PC-9 (cell line): ENCODE data around the gene PSMC3IP. TPM values are rescaled to one million over a fixed set of nuclear protein-coding genes. Genes with fewer than 3 reads are reported as not detected.
"Not testable (repeated sequence)": the region's sequence is repeated elsewhere in the genome, so short reads cannot be mapped to it uniquely, and the experiment has no call there.

Experiments used
- BruUV-seq: library from RNA; stranded (reverse); fragments of 400-500 nt; replicated peaks from 2 replicates; lab custom pipeline; 2021; lab: Mats Ljungman, UMichigan
- CTCF ChIA-PET: fragments of 300-600 bp; sonication (Branson Sonifier 250); formaldehyde crosslinking; loops from one replicate; lab custom pipeline; 2022; ENCODE audit warnings: antibody characterized with exemption; lab: Charles Lee
- POLR2A ChIA-PET: fragments of 300-600 bp; sonication (Branson Sonifier 250); formaldehyde crosslinking; loops from one replicate; lab custom pipeline; 2022; ENCODE audit warnings: antibody characterized with exemption; ENCODE audit not compliant: unreplicated experiment; lab: Charles Lee
- DNase-seq, 2 experiments: peaks; one replicate each; pipeline versions ENCODE4 v3.0.0 to v3.0.0-alpha.2; 2015 to 2022; ENCODE audit warnings: mixed read lengths in 1 of 2
- H2AFZ ChIP-seq: fragments of 200-600 bp; sonication (generic); 2 replicates; pipeline ENCODE4 v1.8.1; 2017; ENCODE audit warnings: antibody characterized with exemption
- H3F3A ChIP-seq: fragments of 200-600 bp; sonication (generic); 2 replicates; pipeline ENCODE4 v1.8.1; 2017; ENCODE audit warnings: antibody characterized with exemption, mild to moderate bottlenecking, low read depth; ENCODE audit not compliant: insufficient read depth
- H3K27ac ChIP-seq: fragments of 200-600 bp; sonication (generic); 2 replicates; pipeline ENCODE4 v1.6.1; 2016; ENCODE audit warnings: mixed run types
- H3K27me3 ChIP-seq: fragments of 200-600 bp; sonication (generic); 2 replicates; pipeline ENCODE4 v1.6.1; 2016; ENCODE audit warnings: low read depth, mixed run types; ENCODE audit not compliant: insufficient read depth
- H3K36me3 ChIP-seq: fragments of 200-600 bp; sonication (generic); 2 replicates; pipeline ENCODE4 v1.6.1; 2016; ENCODE audit warnings: low read depth, mixed run types
- H3K4me1 ChIP-seq: fragments of 200-600 bp; sonication (generic); replicated peaks from 2 replicates; pipeline ENCODE4 v1.6.1; 2016; ENCODE audit warnings: mixed run types; ENCODE audit not compliant: insufficient read depth
- H3K4me2 ChIP-seq: fragments of 200-600 bp; sonication (generic); 2 replicates; pipeline ENCODE4 v1.6.1; 2017; ENCODE audit warnings: mixed run types
- H3K4me3 ChIP-seq: fragments of 200-600 bp; sonication (generic); 2 replicates; pipeline ENCODE4 v1.6.1; 2016; ENCODE audit warnings: mixed run types
- H3K79me2 ChIP-seq: fragments of 200-600 bp; sonication (generic); 2 replicates; pipeline ENCODE4 v1.6.1; 2017; ENCODE audit warnings: low read depth, mixed run types
- H3K9me2 ChIP-seq: fragments of 200-600 bp; sonication (generic); 2 replicates; pipeline ENCODE4 v1.8.1; 2017; ENCODE audit warnings: mild to moderate bottlenecking; ENCODE audit not compliant: insufficient read depth
- H3K9me3 ChIP-seq: fragments of 200-600 bp; sonication (generic); 2 replicates; pipeline ENCODE4 v1.8.1; 2016; ENCODE audit warnings: low read depth; ENCODE audit not compliant: insufficient read depth
- H4K20me1 ChIP-seq: fragments of 200-600 bp; sonication (generic); 2 replicates; pipeline ENCODE4 v1.8.1; 2017; ENCODE audit not compliant: insufficient read depth
- EZH2 ChIP-seq: fragments of 200-600 bp; sonication (generic); IDR thresholded peaks from 2 replicates; pipeline ENCODE4 v1.8.0; 2017; ENCODE audit warnings: antibody characterized with exemption, low read depth
- intact Hi-C: fragments of 100-400 bp; cut with micrococcal nuclease; formaldehyde crosslinking; loops from one replicate; pipeline ENCODE4 v1.10.0; 2022; ENCODE audit not compliant: unreplicated experiment
- total RNA-seq: library from RNA; stranded (reverse); gene quantifications from 2 replicates; pipeline ENCODE4 v1.2.3, GENCODE V29; 2021
- TF ChIP-seq, protein P1 (sequence below): fragments of 200-600 bp; sonication (generic); conservative IDR thresholded peaks from 2 replicates; pipeline ENCODE4 v1.6.1; 2017; ENCODE audit warnings: mixed run types, antibody characterized with exemption, mild to moderate bottlenecking, moderate library complexity

Gene PSMC3IP
- total RNA-seq, 1 experiment from 2014 or later, result 13.4 TPM

DNA sequence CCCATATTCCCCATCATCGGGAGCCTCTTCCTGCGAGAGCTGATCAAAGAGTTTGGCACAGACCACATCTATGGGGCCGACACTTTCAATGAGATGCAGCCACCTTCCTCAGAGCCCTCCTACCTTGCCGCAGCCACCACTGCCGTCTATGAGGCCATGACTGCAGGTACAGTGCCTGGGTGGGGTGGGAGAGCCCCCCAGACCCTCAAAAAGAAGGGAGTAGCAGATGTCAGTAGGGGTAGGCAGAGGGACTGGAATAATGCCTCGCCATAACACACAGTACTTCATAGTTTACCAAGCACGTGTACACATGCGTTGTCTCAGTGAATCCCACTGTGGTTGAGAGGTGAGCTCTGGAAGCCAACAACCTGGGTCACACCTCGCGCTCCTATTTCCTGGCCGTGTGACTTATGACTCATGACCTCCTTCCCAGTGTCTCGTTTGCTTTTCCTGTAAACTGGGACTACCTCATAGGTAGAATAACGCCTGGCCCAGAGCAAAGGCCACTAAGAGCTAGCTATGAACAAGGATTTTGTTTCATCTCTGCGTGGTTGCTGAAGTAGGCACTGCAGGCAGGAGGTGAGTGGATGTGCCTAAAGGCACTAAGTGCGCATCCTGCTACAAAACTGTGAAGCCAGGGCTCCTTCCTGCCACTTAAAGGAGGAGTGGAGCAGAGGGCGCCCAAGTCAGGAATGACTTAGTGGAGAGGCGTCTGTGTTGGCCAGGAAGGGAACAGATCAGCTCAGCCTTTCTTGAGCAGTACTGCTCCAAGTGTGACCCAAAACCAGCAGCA lies 36.3 kb downstream of the PSMC3IP start:
- Histone ChIP-seq H3K27me3 (no peaks in the 10 kb centered on the region), H3K9me3 (no peaks in the 10 kb centered on the region), H3K9me2 (no peaks in the 10 kb centered on the region), H3F3A (peaks cover 21% of the 10 kb centered on the region), H3K36me3 (peaks cover 6% of the 10 kb centered on the region; the same call in 1 of the 2 replicates), H3K4me1 (peaks cover 22% of the 10 kb centered on the region), H4K20me1 (no peaks in the 10 kb centered on the region), H3K79me2 (peaks cover 10% of the 10 kb centered on the region), H3K4me3 (no peak overlapping the region), H3K27ac (peak overlapping the region; percentile 48), H2AFZ (no peak overlapping the region), H3K4me2 (peak overlapping the region; percentile 31; the same call in 1 of the 2 replicates)
- POLR2A ChIA-PET, result interaction anchor here (0.6 kb wide), 2 partner anchors 67 to 187 kb away, joined by 4 to 6 read pairs; no protein-coding TSS in a partner anchor
- TF ChIP-seq, protein P1, sequence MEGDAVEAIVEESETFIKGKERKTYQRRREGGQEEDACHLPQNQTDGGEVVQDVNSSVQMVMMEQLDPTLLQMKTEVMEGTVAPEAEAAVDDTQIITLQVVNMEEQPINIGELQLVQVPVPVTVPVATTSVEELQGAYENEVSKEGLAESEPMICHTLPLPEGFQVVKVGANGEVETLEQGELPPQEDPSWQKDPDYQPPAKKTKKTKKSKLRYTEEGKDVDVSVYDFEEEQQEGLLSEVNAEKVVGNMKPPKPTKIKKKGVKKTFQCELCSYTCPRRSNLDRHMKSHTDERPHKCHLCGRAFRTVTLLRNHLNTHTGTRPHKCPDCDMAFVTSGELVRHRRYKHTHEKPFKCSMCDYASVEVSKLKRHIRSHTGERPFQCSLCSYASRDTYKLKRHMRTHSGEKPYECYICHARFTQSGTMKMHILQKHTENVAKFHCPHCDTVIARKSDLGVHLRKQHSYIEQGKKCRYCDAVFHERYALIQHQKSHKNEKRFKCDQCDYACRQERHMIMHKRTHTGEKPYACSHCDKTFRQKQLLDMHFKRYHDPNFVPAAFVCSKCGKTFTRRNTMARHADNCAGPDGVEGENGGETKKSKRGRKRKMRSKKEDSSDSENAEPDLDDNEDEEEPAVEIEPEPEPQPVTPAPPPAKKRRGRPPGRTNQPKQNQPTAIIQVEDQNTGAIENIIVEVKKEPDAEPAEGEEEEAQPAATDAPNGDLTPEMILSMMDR, result no peak
- no peak for TF ChIP-seq EZH2
- intact Hi-C loops, result no loop called here
- CTCF ChIA-PET, result no interaction called here
- BruUV-seq, result no TSS peak
- peak in 1 of 2 experiments; percentile 73 for DNase-seq

DNA sequence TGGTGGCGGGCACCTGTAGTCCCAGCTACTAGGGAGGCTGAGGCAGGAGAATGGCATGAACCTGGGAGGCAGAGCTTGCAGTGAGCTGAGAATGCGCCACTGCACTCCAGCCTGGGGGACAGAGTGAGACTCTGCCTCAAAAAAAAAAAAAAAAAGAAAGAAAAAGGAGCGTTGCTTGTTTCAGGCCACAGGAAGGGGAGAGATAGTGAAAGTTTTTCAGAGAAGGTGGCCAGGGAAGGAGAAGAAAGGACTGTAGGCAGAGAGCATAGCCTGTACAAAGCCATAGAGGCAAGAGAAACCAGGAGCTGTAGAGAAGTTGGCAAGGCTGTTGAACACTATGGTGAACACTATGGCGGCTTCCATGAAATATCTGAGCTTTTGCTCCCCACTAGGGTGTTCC lies 37.0 kb downstream of the PSMC3IP start:
- H3K9me2 ChIP-seq, H4K20me1 ChIP-seq, POLR2A ChIA-PET, H3K27me3 ChIP-seq, intact Hi-C loops, DNase-seq, H3K4me2 ChIP-seq, H2AFZ ChIP-seq, H3K9me3 ChIP-seq, CTCF ChIA-PET, H3K4me3 ChIP-seq, H3K36me3 ChIP-seq, BruUV-seq: not testable (repeated sequence)
- Histone ChIP-seq H3F3A (peaks cover 22% of the 10 kb centered on the region), H3K79me2 (peaks cover 10% of the 10 kb centered on the region), H3K27ac (peak overlapping the region; percentile 48; the same call in 1 of the 2 replicates), H3K4me1 (peaks cover 25% of the 10 kb centered on the region)

DNA sequence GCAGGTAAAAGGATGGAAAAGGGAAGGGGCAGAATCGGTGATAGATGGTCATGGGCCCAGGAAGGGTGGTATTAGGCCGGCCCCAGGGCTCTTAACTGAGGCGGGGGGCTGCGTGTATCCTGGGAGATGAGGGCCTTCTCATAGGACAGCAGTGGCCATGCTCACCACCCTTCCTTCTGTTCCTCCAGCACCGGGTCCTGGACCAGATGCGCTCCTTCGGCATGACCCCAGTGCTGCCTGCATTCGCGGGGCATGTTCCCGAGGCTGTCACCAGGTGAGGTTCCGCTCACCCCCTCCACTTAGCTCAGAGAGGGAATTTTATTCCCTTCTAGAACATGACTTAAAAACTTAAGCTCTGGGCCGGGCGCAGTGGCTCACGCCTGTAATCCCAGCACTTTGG lies 39.0 kb downstream of the PSMC3IP start:
- Histone ChIP-seq H3K4me3 (no peak overlapping the region), H3K4me1 (peaks cover 30% of the 10 kb centered on the region), H3K79me2 (peaks cover 10% of the 10 kb centered on the region), H2AFZ (no peak overlapping the region), H3K27me3 (no peaks in the 10 kb centered on the region), H3F3A (peaks cover 21% of the 10 kb centered on the region), H3K27ac (no peak overlapping the region), H3K4me2 (no peak overlapping the region), H4K20me1 (no peaks in the 10 kb centered on the region), H3K9me3 (no peaks in the 10 kb centered on the region), H3K36me3 (peaks cover 6% of the 10 kb centered on the region; the same call in 1 of the 2 replicates), H3K9me2 (no peaks in the 10 kb centered on the region)
- POLR2A ChIA-PET, result no interaction called here
- no peak for DNase-seq
- BruUV-seq, result no TSS peak
- TF ChIP-seq EZH2, result no peak
- TF ChIP-seq, protein P1, result no peak
- intact Hi-C loops, result no loop called here
- CTCF ChIA-PET, result no interaction called here
